SK-N-MC (cell line): ENCODE measurements around the gene CREB5.

Source experiments
- DNase-seq: peaks from one replicate; pipeline ENCODE4 v3.0.0-alpha.2; 2011; ENCODE audit warnings: low read depth, low spot score
- H3K27ac ChIP-seq: fragments of 200-600 bp; sonication (generic); 2 replicates; pipeline ENCODE4 v1.5.1; 2016; ENCODE audit warnings: mixed run types
- H3K36me3 ChIP-seq: fragments of 200-600 bp; sonication (generic); 2 replicates; pipeline ENCODE4 v1.6.1; 2017; ENCODE audit warnings: antibody characterized with exemption, low read length, mixed read lengths; ENCODE audit not compliant: insufficient read depth
- H3K4me3 ChIP-seq: fragments of 200-600 bp; sonication (generic); 2 replicates; pipeline ENCODE4 v1.5.1; 2016
- H3K9ac ChIP-seq: fragments of 200-600 bp; sonication (generic); 2 replicates; pipeline ENCODE4 v1.8.0; 2017; ENCODE audit warnings: mixed run types, mixed read lengths; ENCODE audit not compliant: insufficient read length
- H3K9me3 ChIP-seq: fragments of 200-600 bp; sonication (generic); 2 replicates; pipeline ENCODE4 v1.6.1; 2017; ENCODE audit warnings: low read depth, mild to moderate bottlenecking, antibody characterized with exemption, low read length, moderate library complexity, mixed read lengths
- EZH2 ChIP-seq: fragments of 200-600 bp; sonication (generic); IDR thresholded peaks from one replicate; pipeline ENCODE4 v1.6.1; 2017; ENCODE audit warnings: antibody characterized with exemption
- FOXP2 ChIP-seq: optimal IDR thresholded peaks from 2 replicates; pipeline ENCODE3; 2011; ENCODE audit warnings: mild to moderate bottlenecking, moderate library complexity; ENCODE audit not compliant: insufficient read depth; ENCODE audit errors: extremely low read length, control extremely low read depth
- POLR2AphosphoS5 ChIP-seq: IDR thresholded peaks from 2 replicates; pipeline ENCODE4 v1.6.1; 2012; ENCODE audit warnings: mild to moderate bottlenecking, low read depth, low read length, borderline replicate concordance

Gene CREB5

DNA sequence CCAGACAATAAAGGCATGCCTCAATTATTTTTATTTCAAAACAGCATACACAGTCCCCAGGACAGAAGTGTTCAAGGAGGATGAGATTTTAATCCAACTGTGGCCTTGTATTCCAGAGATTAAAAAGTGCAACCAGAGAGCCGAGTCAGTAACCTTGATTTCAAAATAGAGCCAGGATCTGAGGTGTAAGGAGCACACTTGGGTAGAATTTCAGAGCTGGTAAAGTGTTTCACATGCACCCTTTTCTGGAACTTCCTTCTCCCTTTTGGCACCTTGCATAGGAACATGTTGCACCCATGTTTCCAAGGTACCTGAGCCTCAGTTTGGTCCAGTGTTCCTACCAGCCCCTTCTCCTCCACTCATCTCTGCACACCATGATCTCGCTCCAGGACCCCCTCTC is 320.7 kb downstream of the CREB5 start:
- Histone ChIP-seq H3K9ac (no peak overlapping the region), H3K9me3 (no peaks in the 10 kb centered on the region), H3K4me3 (no peak overlapping the region), H3K36me3 (no peaks in the 10 kb centered on the region), H3K27ac (no peak overlapping the region)
- TF ChIP-seq FOXP2: no peak
- TF ChIP-seq POLR2AphosphoS5: no peak
- TF ChIP-seq EZH2: no peak
- no peak for DNase-seq

DNA sequence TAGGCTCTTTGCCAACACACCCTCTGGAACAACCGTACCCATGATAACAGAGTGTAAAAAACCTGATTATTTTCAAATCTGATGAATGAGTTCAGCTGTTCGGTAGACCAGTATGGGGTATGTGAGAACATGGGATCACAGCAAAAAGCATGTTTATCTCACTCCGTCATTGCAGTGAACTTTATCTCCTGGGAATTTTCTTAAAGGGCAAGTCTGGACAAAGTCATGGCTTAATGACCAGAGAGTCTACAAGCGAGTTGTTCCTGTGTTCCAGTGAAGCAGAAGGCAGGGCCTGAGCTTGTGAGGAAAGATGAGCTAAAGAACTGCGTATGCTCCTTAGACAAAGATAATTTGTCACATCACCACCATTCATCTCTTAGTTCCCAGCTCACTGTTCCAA is 326.1 kb downstream of the CREB5 start:
- H3K27ac ChIP-seq: no peak overlapping the region
- no peaks in the 10 kb centered on the region for H3K9me3 ChIP-seq
- H3K9ac ChIP-seq: no peak overlapping the region
- TF ChIP-seq EZH2 (no peak), POLR2AphosphoS5 (no peak), FOXP2 (no peak)
- no peaks in the 10 kb centered on the region for H3K36me3 ChIP-seq
- H3K4me3 ChIP-seq: no peak overlapping the region
- no peak for DNase-seq

DNA sequence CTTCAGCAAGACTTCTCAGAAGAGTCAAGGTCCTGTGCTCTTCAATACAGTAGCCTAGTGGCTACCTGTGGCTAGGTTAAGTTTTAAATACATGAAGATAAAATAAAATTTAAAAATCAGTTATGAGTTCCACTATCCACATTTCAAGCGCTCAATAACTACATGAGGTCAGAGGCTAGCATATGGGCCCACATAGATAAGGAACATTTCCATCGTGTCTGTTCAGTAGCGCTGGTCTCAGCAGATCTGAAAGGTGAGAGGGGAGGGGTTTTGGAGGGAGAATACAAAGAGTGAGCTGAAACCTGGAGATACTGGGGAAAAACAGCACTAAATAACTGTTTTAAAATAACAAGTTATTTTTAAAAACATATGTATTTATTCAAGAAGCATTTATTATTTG is 326.8 kb downstream of the CREB5 start:
- no peak for DNase-seq
- Histone ChIP-seq H3K36me3 (no peaks in the 10 kb centered on the region), H3K27ac (no peak overlapping the region), H3K9ac (no peak overlapping the region), H3K9me3 (no peaks in the 10 kb centered on the region), H3K4me3 (no peak overlapping the region)
- TF ChIP-seq EZH2 (no peak), FOXP2 (no peak)

GRCh38 chr7:28739826-28740225 is 327.5 kb downstream of the CREB5 start:
- H3K36me3 ChIP-seq: no peaks in the 10 kb centered on the region
- TF ChIP-seq EZH2 (no peak), FOXP2 (no peak), POLR2AphosphoS5 (no peak)
- no peak for DNase-seq
- H3K9me3 ChIP-seq: no peaks in the 10 kb centered on the region
- no peak overlapping the region for H3K4me3 ChIP-seq
- H3K9ac ChIP-seq: no peak overlapping the region
- no peak overlapping the region for H3K27ac ChIP-seq

GRCh38 chr7:28744951-28745350 is 332.6 kb downstream of the CREB5 start:
- Histone ChIP-seq H3K36me3 (no peaks in the 10 kb centered on the region), H3K9ac (no peak overlapping the region), H3K4me3 (no peak overlapping the region), H3K27ac (no peak overlapping the region), H3K9me3 (no peaks in the 10 kb centered on the region)
- no peak for DNase-seq
- TF ChIP-seq POLR2AphosphoS5: no peak
- TF ChIP-seq EZH2: no peak
- TF ChIP-seq FOXP2: no peak

- Histone ChIP-seq H3K27ac (no peak overlapping the region), H3K36me3 (no peaks in the 10 kb centered on the region), H3K9me3 (no peaks in the 10 kb centered on the region), H3K4me3 (no peak overlapping the region), H3K9ac (no peak overlapping the region)
- TF ChIP-seq EZH2 (no peak), FOXP2 (no peak), POLR2AphosphoS5 (no peak)
- DNase-seq: no peak
Observed at GRCh38 chr7:28745351-28745750, 333.0 kb downstream of the CREB5 start.

DNA sequence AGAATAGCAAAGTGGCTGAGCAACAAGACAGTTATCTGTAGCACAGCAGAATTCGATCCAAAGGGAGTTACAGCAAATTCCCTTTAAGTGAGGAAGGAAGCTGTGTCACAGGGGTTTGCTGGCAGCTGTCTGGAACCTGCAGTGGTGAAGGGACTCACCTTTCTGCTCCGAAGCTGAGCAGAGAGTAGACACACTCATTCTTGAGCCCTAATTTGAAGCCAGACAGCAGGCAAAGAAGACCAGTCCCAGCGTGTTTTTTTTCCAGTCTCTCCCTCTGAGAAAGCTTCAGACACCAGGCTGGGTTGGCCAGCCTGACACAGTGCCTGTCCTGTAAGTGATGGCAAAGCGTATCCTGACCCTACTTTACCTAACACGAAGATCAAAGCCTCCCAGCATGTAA is 335.1 kb downstream of the CREB5 start:
- TF ChIP-seq EZH2: no peak
- TF ChIP-seq POLR2AphosphoS5: no peak
- TF ChIP-seq FOXP2: no peak
- DNase-seq: no peak
- no peak overlapping the region for H3K27ac ChIP-seq
- no peak overlapping the region for H3K4me3 ChIP-seq
- H3K36me3 ChIP-seq: no peaks in the 10 kb centered on the region
- H3K9me3 ChIP-seq: no peaks in the 10 kb centered on the region
- H3K9ac ChIP-seq: no peak overlapping the region

DNA sequence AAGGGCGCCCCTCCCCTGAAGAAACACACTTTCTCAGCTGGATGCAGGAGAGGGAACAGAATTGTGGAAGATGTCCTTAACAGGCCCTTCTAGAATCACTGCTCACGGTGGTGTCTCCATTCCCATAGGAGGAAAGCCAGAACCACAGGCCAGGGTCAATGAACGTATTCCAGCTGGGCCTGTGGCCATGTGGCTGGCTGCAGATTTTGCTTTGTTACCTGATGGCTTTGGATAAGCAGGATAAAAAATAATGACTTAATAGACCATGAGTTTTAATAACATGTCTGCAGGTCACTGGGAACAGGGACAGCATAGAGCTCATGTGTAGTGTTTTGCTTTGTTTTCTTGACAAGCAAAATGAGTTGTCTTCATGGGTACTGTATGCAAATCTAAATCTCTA is 335.5 kb downstream of the CREB5 start:
- Histone ChIP-seq H3K9me3 (no peaks in the 10 kb centered on the region), H3K9ac (no peak overlapping the region), H3K27ac (no peak overlapping the region), H3K4me3 (no peak overlapping the region), H3K36me3 (no peaks in the 10 kb centered on the region)
- DNase-seq: no peak
- TF ChIP-seq FOXP2: no peak
- no peak for TF ChIP-seq EZH2
- no peak for TF ChIP-seq POLR2AphosphoS5

- no peak overlapping the region for H3K9ac ChIP-seq
- no peaks in the 10 kb centered on the region for H3K9me3 ChIP-seq
- no peak overlapping the region for H3K4me3 ChIP-seq
- TF ChIP-seq EZH2 (no peak), POLR2AphosphoS5 (no peak), FOXP2 (no peak)
- H3K27ac ChIP-seq: no peak overlapping the region
- no peaks in the 10 kb centered on the region for H3K36me3 ChIP-seq
- DNase-seq: no peak
Observed at GRCh38 chr7:28748346-28748745, 336.0 kb downstream of the CREB5 start.

GRCh38 chr7:28748933-28749584 is 336.7 kb downstream of the CREB5 start:
- Histone ChIP-seq H3K27ac (no peak overlapping the region), H3K9me3 (no peaks in the 10 kb centered on the region), H3K36me3 (no peaks in the 10 kb centered on the region), H3K4me3 (no peak overlapping the region), H3K9ac (no peak overlapping the region)
- TF ChIP-seq POLR2AphosphoS5 (no peak), EZH2 (no peak), FOXP2 (no peak)
- no peak for DNase-seq
